ENCODE results near the gene ACAA1. TPM values are rescaled to one million over a fixed set of nuclear protein-coding genes. Genes with fewer than 3 reads are reported as not detected.

Gene ACAA1
- total and polyA plus RNA-seq, 2 of the 4 experiments (the other 2 are of a cell fraction), result 30.8 to 62.4 TPM

DNA sequence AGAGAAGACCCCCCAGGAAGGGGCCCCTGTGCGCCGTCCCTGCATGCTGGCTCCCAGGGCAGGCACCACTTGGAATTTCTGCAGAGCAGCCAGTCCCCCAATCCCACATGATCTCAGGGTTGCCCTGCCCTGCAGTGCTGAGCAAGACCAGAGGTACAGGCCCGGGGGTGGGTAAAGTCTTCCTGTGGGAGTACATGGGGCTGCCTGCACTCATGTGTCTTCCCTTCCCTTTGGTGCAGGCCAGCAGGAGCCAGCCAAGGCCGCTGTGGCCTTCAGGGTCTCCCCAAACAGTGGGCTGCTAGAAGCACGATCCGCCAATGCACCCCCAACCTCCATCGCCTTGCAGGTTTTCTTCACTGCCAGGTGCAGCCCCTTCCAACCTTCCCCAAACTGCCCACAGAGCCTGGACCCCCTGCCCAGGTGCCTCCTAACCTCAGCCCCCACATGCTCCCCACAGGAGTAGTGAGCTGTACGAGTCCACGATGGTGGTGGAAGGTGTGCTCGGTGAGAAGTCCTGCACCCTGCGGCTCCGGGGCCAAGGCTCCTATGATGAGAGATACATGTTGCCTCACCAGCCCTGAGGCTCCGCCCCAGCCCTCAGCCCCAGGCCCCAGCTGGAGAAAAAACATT is 15.0 kb downstream of the ACAA1 start (continued):
- TF ChIP-seq, protein P1, sequence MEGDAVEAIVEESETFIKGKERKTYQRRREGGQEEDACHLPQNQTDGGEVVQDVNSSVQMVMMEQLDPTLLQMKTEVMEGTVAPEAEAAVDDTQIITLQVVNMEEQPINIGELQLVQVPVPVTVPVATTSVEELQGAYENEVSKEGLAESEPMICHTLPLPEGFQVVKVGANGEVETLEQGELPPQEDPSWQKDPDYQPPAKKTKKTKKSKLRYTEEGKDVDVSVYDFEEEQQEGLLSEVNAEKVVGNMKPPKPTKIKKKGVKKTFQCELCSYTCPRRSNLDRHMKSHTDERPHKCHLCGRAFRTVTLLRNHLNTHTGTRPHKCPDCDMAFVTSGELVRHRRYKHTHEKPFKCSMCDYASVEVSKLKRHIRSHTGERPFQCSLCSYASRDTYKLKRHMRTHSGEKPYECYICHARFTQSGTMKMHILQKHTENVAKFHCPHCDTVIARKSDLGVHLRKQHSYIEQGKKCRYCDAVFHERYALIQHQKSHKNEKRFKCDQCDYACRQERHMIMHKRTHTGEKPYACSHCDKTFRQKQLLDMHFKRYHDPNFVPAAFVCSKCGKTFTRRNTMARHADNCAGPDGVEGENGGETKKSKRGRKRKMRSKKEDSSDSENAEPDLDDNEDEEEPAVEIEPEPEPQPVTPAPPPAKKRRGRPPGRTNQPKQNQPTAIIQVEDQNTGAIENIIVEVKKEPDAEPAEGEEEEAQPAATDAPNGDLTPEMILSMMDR (conservative IDR thresholded peaks at IDR 0.05; ENCODE audit: low read depth, low read length), result no peak
- TF ChIP-seq RCOR1 (IDR thresholded peaks at IDR 0.05; ENCODE audit: insufficient replicate concordance, low read length), result no peak
- TF ChIP-seq RAD21 (IDR thresholded peaks at IDR 0.05; ENCODE audit: low read length), result no peak
- TF ChIP-seq, protein P2, sequence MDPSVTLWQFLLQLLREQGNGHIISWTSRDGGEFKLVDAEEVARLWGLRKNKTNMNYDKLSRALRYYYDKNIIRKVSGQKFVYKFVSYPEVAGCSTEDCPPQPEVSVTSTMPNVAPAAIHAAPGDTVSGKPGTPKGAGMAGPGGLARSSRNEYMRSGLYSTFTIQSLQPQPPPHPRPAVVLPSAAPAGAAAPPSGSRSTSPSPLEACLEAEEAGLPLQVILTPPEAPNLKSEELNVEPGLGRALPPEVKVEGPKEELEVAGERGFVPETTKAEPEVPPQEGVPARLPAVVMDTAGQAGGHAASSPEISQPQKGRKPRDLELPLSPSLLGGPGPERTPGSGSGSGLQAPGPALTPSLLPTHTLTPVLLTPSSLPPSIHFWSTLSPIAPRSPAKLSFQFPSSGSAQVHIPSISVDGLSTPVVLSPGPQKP (IDR thresholded peaks at IDR 0.05; ENCODE audit: borderline replicate concordance, low read depth, low read length), result no peak
